HG03457 (cell line): ENCODE results near the gene NCR3LG1.

Experiments used
- ATAC-seq: cut with Tn5 transposase; IDR thresholded peaks from one replicate; pipeline ENCODE4 v1.9.1; 2021; ENCODE audit warnings: moderate number of reproducible peaks; ENCODE audit not compliant: unreplicated experiment

The NCR3LG1 gene

GRCh38 chr11:17351510-17352176, at the start of gene NCR3LG1:
NCR3LG1 (plus strand) TSS chr11:17351800; CDS start chr11:17351970, 170 bp downstream.
- no peak for ATAC-seq

DNA sequence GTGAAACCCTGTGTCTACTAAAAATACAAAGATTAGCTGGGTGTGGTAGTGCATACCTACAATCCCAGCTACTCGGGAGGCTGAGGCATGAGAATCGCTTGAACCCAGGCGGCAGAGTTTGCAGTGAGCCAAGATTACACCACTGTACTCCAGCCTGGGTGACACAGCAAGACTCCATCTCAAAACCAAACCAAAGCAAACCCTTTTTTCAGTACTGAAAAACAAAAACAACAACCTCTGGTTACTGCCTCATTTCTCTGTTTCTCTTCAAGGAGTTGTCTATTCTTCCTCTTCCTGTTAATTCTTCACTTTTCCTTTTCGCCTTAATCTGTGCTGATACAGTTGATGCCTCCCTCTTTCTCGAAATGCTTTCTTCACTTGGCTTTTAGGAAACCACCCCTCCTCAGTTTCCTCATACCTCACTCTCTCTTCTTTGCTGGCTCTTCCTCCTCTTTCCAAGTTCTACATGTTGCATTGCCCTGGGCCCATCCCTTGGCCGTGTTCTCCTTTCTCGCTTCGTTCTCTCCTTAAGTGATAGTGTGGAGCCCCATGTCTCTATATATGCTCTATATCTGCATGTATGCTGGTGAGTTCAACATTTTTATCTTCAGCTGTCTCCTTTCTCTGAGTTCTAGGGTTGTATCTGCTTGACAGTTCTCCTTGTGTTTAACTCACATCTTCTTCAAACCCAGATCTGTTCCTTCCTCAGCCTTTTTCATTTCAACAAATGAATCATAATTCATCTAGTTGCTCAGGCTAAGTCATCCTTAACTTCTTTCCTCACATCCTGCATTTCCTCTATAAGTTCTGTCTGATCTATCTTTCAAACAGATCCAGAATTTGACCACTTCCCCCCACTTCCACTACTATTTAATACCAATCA, 38.0 kb upstream of the NCR3LG1 start:
- no peak for ATAC-seq

DNA sequence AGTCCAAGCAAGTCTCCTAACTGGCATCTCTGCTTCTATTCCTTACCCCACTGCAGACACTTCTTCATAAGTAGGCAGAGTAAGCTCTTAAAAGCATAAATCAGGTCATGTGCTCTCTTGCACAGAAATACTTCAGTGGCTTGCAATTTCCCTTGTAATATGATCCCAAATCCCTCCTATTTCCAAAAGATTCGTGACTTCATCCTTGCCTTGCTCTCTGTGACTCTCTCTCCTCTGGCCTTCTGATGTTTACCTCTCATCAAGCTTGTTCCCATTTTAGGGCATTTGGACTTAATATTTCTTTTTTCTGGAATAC, 37.4 kb upstream of the NCR3LG1 start:
- ATAC-seq, result no peak

- no peak for ATAC-seq
Measured at GRCh38 chr11:17314904-17315426, 36.6 kb upstream of the NCR3LG1 start.

- no peak for ATAC-seq
Measured at GRCh38 chr11:17328871-17329494, 22.6 kb upstream of the NCR3LG1 start.

- ATAC-seq, result no peak
Measured at GRCh38 chr11:17331669-17332068, 19.9 kb upstream of the NCR3LG1 start.

GRCh38 chr11:17333799-17334586, 17.6 kb upstream of the NCR3LG1 start:
- ATAC-seq, result no peak

DNA sequence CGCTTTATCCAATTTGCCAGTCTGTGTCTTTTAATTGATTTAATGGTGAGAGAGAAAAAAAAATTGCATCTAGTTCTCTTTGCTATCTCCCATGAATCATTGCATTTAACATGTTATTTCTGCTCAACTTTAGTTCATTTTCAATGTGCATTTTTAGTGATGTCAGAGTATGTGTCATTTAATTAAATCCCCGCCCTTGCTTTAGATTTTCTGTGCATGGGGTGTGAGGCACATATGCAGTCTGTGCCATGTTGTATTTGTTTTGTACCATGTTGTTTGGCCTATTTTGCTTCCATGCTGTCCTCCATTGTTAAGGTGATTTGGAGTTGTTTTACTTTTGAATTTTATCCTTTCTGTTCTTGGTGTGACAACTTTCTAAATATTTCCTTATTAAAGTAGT, 8.3 kb upstream of the NCR3LG1 start:
- ATAC-seq, result no peak

GRCh38 chr11:17343907-17344306, 7.7 kb upstream of the NCR3LG1 start:
- no peak for ATAC-seq

- ATAC-seq, result no peak
Measured at GRCh38 chr11:17347676-17348075, 3.9 kb upstream of the NCR3LG1 start.

- no peak for ATAC-seq
Measured at GRCh38 chr11:17350455-17351171, 987 bp upstream of the NCR3LG1 start.

- no peak for ATAC-seq
Measured at GRCh38 chr11:17351172-17351509, 459 bp upstream of the NCR3LG1 start.

DNA sequence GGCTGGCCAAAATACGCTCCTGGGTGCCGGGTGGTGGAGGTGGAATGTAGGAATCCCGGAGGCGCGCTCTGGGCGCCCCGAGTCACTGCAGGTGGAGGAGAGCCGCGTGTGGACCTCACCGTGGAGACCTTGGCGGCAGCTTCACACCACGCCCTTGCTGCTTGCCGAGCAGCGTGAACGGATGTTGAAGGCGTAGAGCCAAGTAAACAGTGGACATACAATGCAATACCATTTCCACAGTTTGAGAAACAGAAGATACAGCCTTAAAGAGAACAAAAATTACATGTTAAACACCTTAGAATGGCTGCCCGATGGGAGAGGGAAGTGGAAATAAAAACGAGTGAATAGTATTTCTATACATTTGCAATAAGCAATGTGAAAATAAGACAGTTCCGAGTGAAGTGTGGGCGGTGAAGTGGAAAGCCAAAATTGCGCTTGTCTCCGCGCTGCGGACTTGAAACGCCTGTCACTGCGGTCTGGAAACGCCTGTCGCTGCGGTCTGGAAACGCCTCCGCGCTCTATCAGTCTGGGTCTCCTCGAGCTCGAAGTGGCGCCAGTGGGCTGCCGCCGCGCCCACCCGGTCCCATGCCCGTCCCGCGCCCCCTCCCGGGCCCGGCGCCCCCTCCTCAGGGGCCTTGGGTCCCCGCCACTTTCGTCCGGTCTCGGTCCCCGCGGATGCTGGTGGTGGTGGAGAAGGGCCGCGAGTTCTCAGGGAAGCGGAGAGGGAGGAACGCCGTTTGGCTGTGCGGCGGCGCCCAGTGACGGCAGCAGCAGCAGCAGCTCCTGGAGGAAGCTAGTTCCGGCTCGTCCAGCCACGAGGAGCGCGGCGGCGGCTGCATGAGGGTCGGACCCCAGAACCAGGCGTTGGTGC, 1.6 kb downstream of the NCR3LG1 start:
- ATAC-seq, result no peak

- no peak for ATAC-seq
Measured at GRCh38 chr11:17353821-17354600, 2.4 kb downstream of the NCR3LG1 start.

DNA sequence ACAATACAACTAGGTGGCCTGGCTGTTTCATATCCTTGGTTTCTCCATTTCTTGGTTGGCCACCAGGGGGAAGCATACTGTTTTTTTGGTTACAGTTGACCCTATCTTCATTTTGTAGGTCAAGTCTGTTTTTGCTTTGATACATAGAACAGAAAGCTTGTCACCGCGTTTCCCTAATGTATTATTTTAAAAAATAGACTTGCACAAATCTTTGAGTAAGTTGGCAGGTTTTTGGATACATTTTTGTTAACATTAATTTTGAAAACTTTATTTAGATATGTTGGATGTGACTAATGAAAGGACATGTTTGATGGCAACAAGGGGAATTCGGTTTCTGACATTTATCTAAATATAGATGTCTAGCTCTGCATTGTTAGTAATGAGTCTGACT, 3.0 kb downstream of the NCR3LG1 start:
- no peak for ATAC-seq

GRCh38 chr11:17366495-17366894, 14.9 kb downstream of the NCR3LG1 start:
- ATAC-seq, result no peak

- no peak for ATAC-seq
Measured at GRCh38 chr11:17368551-17368950, 17.0 kb downstream of the NCR3LG1 start.

DNA sequence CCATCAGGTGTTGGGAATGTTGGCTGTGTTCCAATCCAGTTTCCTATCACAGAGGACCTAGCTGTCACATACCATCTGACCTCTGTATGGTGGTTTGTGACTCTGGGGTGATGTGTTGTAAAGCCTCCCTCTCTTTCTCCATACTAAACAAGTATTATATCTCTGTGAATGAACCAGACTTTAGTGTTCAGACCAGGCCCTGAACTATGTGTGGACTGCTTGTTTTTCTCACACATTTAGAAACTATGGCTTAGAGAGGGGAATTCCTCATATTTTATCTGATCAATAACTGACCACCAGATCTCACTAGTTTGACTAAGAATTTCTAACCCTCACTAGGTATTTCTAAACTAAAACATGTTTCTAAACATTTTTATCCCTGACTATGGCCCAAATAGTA, 17.5 kb downstream of the NCR3LG1 start:
- no peak for ATAC-seq
